Lower leg skin (tissue), 4 donors: ENCODE results near the gene DAPK2. TPM values are rescaled to one million over a fixed set of nuclear protein-coding genes. Genes with fewer than 3 reads are reported as not detected.
A peak's percentile ranks its signal among the peaks of the same experiment; 100 is the strongest.

Source experiments
- DNase-seq, 2 donors: peaks; one replicate each; pipeline ENCODE4 v3.0.0-alpha.2; 2019; ENCODE audit warnings: low spot score in 2 of 2
- H3K4me3 ChIP-seq: fragments of 200-600 bp; sonication (generic); 2 replicates; pipeline ENCODE4 v1.5.1; 2017; ENCODE audit warnings: mild to moderate bottlenecking, low read depth; ENCODE audit not compliant: poor library complexity, severe bottlenecking
- POLR2A ChIP-seq, 2 donors: fragments of 450-650 bp; IDR thresholded peaks; one replicate each; pipeline ENCODE4 v1.6.1; 2016 to 2017; ENCODE audit warnings: antibody characterized with exemption in 2 of 2, mild to moderate bottlenecking in 1 of 2, moderate library complexity in 1 of 2
- WGBS, 2 donors: methylation state at CpG; one replicate each; pipeline ENCODE4 v1.1.5; 2018; 5-methylcytosine and 5-hydroxymethylcytosine counted together
- intact Hi-C: fragments of 100-400 bp; cut with DNase I; formaldehyde crosslinking; loops from one replicate; pipeline ENCODE4 v1.15.0; 2023; ENCODE audit warnings: low total_unique reads
- total RNA-seq, 4 donors: library from RNA; depleted of rRNA; stranded (reverse); fragments of >200 nt; gene quantifications; one replicate each; pipeline ENCODE4 v1.1.0, GENCODE V29; 2016
- TF ChIP-seq, protein P1 (sequence below), 3 donors: fragments of 450-650 bp; IDR thresholded peaks; one replicate each; pipeline ENCODE4 v1.5.1; 2016; ENCODE audit warnings: antibody characterized with exemption in 3 of 3, mild to moderate bottlenecking in 3 of 3, moderate library complexity in 2 of 3

DAPK2 gene
- total RNA-seq, 4 donors from 2014 or later: 10.9 to 27.5 (median 13.3) TPM

DNA sequence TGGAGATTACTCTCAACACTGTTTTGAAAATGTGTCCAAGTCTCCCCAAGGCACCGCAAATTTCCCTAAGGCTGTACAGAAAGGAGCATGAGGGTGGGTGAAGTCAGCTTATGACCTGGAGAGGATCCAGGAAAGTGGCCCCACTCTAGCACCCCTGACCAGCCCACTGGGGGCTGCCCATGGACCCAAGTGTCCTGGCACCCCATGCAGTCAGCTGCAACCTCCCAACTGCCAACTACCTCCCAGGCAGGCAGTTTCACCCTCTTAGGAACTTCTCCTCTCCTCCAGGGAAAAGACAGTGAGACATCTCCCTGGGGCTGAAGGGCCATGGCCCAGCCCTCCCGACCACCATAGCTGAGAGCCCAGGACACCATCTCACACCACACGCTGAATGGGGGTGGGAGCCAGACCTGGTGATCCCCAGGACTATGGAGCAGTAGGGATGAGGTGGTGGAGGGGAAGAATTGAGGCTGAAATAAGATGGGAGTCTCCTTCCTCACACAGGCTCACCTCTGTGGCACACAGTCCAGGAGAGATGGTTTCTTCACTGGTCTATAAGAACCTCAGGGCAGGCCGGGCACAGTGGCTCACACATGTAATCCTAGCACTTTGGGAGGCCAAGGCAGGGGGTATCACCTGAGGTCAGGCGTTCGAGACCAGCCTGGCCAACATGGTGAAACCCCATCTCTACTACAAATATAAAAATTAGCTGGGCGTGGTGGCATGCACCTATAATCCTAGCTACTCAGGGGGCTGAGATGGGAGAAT lies 104.4 kb downstream of the DAPK2 start:
- intact Hi-C loops: loop anchor here (5.0 to 10.0 kb wide), 2 partner anchors 103 to 1890 kb away; partner anchors contain the start of gene DAPK2
- no peak for TF ChIP-seq POLR2A (IDR thresholded peaks at IDR 0.05)
- TF ChIP-seq, protein P1, sequence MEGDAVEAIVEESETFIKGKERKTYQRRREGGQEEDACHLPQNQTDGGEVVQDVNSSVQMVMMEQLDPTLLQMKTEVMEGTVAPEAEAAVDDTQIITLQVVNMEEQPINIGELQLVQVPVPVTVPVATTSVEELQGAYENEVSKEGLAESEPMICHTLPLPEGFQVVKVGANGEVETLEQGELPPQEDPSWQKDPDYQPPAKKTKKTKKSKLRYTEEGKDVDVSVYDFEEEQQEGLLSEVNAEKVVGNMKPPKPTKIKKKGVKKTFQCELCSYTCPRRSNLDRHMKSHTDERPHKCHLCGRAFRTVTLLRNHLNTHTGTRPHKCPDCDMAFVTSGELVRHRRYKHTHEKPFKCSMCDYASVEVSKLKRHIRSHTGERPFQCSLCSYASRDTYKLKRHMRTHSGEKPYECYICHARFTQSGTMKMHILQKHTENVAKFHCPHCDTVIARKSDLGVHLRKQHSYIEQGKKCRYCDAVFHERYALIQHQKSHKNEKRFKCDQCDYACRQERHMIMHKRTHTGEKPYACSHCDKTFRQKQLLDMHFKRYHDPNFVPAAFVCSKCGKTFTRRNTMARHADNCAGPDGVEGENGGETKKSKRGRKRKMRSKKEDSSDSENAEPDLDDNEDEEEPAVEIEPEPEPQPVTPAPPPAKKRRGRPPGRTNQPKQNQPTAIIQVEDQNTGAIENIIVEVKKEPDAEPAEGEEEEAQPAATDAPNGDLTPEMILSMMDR (IDR thresholded peaks at IDR 0.05): no peak
- DNase-seq: peak in 1 of 2 donors; percentile 75
- H3K4me3 ChIP-seq: no peak overlapping the region
- 88 to 93% methylated on average over 7 of the region's 7 CpGs for WGBS, 2 donors

DNA sequence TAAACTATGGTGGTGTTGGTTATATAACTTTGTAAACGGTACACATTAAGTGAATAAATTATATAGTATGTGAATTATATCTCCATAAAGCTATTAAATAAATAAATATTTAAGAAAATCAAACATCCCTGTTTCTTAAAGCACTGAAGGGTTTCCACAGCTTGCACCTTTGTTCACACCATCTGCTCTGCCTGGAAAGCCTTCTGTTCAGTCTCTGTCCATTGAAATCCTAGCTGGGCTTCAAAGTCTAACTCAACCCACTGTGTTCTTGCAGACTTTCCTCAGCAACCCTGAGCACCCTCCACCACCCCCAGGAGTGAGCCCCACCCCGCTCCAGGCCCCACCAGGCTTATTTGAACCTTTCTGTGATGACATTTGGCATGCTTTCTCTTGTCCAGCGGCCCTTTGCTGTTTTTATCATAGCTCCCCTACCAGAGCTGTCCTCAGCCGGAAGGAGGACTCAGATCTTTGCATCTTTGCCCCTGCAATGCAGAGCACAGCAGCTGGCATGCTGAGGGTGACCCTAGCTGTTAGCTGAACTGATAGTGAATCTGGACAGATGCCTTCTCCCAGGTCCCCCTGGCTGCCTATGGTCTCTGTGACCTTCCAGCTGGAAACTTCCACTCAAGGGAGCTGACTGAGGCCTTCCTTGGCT lies 105.2 kb downstream of the DAPK2 start:
- WGBS, 2 donors: 65 to 78% methylated on average over 4 of the region's 4 CpGs
- intact Hi-C loops: loop anchor here (5.0 to 10.0 kb wide), 2 partner anchors 104 to 1891 kb away; partner anchors contain the start of gene DAPK2
- DNase-seq: peak in 1 of 2 donors; percentile 59
- TF ChIP-seq POLR2A (IDR thresholded peaks at IDR 0.05): no peak
- TF ChIP-seq, protein P1 (IDR thresholded peaks at IDR 0.05): no peak
- no peak overlapping the region for H3K4me3 ChIP-seq

DNA sequence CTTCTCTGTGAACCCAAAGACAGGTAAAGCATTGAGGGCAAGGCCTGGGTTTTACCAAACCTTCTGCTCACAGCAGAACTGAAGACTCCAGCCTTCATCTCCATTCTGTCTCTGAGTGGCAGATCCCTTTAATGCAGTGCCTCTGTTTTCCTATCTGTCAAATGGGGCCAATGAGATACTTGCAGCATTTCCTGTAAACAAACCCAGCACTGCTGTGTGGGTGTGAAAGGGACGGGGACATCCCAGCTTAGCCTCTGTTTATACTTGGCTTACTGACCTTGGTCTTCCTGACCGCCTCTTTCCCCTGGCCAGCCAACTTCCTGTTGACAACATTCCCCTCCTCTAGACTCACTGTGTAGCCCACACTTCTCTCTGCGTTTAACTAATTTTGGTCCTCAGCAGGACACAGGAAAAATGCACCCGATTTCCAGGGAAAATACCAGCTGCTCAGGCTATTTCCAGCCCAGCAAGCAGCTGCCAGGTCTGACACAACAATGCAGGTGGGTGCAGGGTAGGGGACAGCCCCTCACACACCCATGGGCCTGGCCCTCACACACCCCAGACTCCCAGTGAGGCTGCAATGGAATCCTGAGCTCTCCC lies 106.7 kb downstream of the DAPK2 start:
- 45 to 54% methylated on average over 4 of the region's 4 CpGs for WGBS, 2 donors
- intact Hi-C loops: loop anchor here (5.0 to 10.0 kb wide), 2 partner anchors 105 to 1893 kb away; partner anchors contain the start of gene DAPK2
- DNase-seq: peak; percentile 48 to 88
- TF ChIP-seq, protein P1 (IDR thresholded peaks at IDR 0.05): peak in 1 of 3 donors; percentile 73
- TF ChIP-seq POLR2A (IDR thresholded peaks at IDR 0.05): no peak
- H3K4me3 ChIP-seq: no peak overlapping the region

DNA sequence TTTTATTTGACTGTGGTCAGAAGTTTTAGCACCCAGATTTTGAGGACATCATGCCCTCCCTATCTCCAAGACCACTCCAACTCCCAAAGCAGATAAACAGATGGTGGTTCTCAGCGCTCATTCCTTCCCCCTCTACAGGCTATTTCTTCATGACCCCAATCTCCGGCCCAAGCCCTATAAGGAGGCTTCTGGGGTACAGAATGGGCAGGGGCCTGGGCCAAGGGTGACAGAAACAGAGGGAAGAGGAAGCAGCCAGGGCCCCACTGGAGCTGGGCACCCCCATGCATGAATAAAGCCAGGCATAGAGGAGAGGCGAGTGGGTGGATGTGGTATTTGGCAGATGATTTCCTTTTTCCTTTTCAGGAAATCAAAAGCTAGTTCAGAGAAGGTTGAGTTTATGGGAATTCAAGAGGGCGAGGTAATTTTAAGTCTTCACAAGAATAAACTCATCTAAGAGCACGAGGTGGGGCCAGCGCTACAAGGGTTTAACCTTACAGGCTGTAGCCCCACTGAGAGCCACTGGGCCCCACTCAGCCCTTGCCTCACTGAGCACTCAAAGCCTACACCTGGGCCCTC lies 107.7 kb downstream of the DAPK2 start:
- no peak overlapping the region for H3K4me3 ChIP-seq
- no peak for TF ChIP-seq POLR2A (IDR thresholded peaks at IDR 0.05)
- TF ChIP-seq, protein P1 (IDR thresholded peaks at IDR 0.05): no peak
- intact Hi-C loops: no loop called here
- 71 to 79% methylated on average over 6 of the region's 6 CpGs for WGBS, 2 donors
- peak in 1 of 2 donors; percentile 74 for DNase-seq

DNA sequence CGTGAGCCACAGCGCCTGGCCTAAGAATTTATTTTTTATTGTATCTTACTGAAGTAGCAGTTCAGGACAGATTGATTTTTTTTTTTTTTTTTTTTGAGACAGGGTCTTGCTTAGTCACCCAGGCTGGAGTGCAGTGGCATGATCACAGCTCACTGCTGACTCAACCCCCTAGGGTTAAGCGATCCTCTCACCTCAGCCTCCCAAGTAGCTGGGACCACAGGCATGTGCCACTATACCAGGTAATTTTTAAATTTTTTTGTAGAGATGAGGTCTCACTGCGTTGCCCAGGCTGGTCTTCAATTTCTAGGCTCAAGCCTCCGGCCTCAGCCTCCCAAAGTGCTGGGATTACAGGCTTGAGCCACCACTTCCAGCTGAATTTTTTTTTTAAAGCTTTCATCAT lies 112.8 kb downstream of the DAPK2 start:
- TF ChIP-seq POLR2A (IDR thresholded peaks at IDR 0.05): no peak
- TF ChIP-seq, protein P1 (IDR thresholded peaks at IDR 0.05): no peak
- intact Hi-C loops: no loop called here
- peak in 1 of 2 donors; percentile 48 for DNase-seq
- H3K4me3 ChIP-seq: no peak overlapping the region
- WGBS, 2 donors: 93 to 98% methylated on average over 5 of the region's 5 CpGs
